Anterior cingulate cortex (tissue), 58 donors: Measurements from ENCODE around the gene ASCL4.

Source experiments
- DNase-seq, 58 donors: peaks; one replicate each; lab custom pipeline; 2025; lab: John Stamatoyannopoulos, UW

The ASCL4 gene

DNA sequence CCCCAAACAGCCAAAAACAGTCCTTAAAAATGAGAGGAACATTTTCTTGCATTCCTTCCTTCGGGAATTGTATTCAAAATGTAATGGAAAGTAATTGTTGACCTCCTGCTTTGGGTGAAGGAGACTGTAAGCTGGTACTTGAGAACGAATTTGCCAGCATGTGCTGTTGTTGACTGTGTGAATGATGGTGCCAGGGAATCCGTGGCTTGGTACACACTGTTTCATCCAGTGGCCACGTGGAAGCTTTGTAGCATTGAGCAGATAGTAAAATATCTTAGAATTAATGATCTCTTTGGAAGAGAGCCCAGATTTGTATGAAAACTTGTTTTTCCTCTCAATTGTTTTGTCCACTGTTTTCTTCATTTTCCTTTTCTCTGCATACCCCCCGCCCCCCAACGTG, 1.7 kb downstream of the ASCL4 start:
- no peak for DNase-seq

- peak in 1 of 58 donors; percentile 2 for DNase-seq
These were observed 4.0 kb downstream of the ASCL4 start for GRCh38 chr12:107778383-107779025.

DNA sequence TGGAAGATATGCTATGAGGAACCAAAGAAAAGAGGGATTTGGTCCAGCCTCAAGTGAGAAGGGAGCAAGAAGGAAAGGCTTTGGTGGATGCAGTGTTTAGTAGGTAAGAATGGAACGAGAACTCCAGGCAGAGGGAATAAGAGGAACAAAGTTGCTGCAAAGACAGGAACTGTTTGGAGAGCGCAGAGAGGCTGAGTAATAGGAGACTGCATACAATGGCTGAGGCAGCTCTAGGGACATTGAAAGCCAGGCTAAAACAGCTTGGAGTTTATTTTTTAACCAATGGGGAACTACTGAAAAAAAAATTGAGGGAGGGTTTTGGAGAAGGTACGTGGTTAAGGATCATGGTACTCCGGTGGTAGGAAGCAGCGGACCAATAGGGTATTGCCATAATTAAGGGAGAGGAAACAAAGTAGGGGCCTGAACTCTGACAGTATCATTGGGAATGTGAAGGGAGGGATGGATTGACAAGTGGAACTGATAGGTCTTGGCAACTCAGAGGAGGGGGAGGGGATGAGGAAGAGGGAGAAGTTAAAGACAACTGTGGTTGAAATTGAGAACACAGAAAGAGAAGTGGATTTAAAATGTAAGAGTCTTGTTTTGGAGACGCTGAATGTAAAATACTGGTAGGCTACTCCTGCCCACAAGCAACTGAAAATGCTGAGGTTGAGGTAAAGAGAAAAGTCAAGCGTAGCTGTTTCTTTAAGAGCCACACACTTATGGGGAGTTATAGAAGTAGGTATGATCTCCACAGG, 4.8 kb downstream of the ASCL4 start:
- peak in 1 of 58 donors; percentile 16 for DNase-seq

GRCh38 chr12:107780298-107780697, 5.8 kb downstream of the ASCL4 start:
- DNase-seq: peak in 1 of 58 donors; percentile 1

DNA sequence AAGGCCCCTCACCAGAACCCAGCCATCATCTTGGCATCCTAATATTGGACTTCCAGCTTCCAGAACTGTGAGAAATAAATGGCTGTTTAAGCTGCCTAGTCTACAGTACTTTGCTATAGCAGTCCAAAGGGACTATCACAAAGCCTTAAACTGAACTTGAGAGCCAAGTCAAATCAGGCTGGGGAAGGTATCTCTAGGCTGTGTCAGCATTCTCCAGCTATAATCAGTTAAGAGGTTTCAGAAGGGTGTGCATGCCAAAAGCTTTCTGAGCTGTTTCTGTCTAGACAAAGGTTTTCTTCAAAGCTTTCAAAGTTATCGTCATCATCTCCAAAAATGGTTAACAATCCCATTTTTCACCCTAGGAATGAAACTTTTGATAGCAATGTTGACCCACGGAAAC, 7.6 kb downstream of the ASCL4 start:
- no peak for DNase-seq

DNA sequence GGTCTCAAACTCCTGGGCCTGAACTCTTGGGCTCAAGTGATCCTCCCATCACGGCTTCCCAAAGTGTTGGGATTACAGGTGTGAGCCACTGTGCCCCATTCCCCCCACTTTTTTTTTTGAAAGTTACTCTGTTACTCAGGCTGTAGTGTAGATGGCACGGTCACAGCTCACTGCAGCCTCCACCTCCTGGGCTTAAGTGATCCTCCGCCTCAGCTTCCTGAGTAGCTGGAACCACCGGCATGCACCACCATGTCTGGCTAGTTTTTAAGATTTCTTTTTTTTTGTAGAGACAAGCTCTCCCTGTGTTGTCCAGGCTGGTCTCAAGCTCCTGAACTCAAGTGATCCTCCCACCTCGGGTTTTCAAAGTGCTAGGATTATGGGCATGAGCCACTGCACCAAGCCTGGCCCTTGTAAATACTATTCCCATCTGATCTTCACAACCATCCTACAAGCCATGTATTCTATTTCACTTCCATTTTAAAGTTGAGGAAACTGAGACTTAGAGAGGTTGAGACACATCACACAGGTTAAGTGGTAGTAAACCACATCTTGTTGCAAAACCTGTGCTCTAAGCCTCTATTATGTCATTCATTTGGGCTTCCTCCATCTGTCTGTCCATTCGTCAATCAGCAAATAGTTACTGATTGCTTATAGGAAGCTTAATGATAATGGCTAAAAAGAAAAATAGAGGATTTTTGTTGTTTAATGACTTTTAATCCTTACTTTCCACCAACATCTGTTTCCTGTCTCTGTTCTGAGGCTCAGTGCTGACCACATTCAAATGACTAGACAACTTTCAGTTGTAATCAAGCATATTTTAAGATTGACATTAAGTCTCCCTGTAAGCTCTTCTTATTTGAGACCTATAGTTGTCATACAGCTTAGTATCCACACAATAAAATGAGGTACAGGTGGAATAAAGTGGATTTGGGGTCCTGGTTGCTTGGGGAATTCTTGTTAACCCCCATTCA, 9.2 kb downstream of the ASCL4 start:
- no peak for DNase-seq

GRCh38 chr12:107788281-107788680, 13.8 kb downstream of the ASCL4 start:
- no peak for DNase-seq

DNA sequence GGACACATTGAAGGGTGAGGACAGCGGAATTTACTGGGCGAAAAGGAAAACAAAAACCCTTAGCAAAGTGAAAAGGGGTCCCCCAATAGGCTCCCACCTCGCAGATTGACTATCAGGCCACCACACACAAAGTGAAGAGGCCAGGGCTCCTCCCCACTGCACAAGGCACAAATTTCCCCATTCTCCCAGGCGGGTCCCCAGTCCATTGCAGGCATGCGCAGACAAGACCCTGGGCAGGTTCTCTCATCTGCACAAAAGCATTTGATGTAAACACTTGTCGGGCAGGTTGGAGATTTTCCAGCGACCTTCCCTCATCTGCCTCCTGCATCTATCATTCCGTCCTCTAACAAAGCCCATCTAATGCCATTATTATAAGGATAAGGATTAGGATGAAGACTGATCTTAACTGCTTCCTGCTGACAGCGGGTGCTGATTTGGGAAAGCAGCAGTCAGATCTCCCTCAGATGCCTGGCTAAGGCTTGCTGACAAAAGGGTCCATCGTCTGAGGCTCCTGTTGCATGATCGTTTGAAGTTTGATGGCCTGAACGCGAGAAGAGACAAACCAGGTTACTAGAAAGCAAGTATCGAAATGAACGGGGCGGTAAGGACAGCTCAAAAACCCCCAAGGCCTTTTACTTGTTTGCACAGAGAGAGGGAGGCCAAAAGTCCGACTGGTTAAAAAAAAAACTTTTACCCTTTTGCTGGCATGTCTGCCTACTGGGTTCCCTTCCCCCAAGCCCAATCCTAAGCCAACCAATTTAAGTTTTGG, 14.4 kb downstream of the ASCL4 start:
- DNase-seq: no peak

GRCh38 chr12:107791465-107792089, 17.1 kb downstream of the ASCL4 start:
- DNase-seq: no peak

DNA sequence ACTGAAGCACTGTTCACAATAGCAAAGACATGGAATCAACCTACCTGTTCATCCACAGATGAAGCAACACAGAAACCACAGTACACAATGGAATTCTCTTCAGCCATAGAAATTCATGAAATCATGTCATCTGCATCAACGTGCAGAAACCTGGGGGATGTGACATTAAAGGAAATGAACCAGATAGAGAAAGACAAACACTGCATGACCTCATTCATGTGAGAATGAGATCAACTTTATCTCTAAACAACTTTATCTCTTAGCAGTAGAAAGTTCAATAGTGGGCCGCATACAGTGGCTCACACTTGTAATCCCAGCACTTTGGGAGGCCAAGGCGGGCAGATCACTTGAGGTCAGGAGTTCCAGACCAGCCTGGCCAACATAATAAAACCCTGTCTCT, 19.9 kb downstream of the ASCL4 start:
- no peak for DNase-seq

GRCh38 chr12:107798580-107798979, 24.1 kb downstream of the ASCL4 start:
- DNase-seq: no peak

DNA sequence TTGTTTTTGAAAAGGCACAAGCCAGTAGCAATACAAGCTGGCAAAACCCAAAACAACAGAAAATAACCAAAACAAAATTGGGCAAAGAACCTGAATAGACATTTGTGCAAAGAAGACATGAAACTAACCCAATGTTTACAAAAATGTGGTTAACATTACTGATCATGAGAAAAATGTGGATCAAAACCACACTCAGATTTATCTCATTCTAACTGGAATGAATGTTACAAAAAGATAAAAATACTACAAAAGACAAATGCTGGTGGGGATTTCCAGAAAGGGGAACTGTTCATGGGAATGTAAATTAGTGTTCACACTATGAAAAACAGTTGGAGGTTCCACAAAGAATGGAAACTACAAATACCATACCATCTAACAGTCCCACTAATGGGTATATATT, 26.6 kb downstream of the ASCL4 start:
- no peak for DNase-seq

- no peak for DNase-seq
These were observed 28.6 kb downstream of the ASCL4 start for GRCh38 chr12:107803092-107803491.

DNA sequence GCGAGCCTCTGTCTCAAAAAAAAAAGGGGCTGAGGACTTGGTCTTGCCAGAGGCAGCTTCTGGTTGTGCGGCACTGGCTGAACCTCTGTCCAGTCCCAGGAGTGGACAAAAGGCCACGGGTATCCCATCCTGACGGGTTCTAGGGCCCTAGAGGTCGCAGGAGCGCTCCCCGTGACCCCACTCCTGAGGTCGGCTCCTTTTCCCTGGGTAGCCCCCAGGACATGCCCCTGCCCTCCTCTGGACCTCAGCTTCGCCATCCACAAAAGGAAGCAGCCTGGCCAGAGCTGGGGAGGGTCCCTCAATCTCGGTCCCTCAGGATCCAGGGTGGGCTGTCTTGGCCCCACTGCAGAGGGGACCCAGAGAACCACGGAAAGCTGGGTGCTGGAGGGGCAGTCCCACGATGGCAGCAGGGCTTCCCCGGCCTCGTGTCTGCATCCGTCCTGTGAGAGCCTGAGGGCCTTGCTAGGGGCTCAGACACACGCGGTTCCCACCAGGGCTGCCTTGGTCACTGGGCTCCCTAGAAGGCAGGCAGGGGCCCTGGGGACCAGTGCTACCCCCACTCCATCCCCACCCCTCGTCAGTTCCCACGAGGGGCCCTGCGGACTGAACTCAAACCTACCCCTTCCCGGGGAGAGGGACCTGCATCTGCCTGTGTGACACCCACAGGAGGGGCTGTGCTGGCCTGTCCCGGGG, 31.1 kb downstream of the ASCL4 start:
- DNase-seq: no peak

- DNase-seq: no peak
These were observed 33.1 kb downstream of the ASCL4 start for GRCh38 chr12:107807471-107808150.

DNA sequence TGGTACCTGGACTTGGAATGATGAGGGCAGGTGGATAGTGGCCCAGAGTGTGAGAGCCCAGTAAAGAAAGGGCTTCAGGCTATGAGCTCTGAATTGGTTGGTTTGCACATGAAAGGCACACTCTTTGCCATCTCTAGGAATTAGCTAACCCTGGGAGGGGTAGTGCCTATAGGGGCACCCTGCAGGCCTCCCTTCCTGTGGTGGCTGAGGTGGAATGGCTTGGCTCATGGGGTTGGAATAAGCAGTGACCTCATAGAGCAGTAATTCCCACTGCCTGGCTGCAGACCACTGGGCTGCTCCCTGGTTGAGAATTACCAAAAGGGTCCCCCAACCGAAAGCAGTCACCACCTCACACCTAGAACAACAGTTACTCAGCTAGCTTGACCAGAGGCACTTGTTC, 42.7 kb downstream of the ASCL4 start:
- DNase-seq: no peak

DNA sequence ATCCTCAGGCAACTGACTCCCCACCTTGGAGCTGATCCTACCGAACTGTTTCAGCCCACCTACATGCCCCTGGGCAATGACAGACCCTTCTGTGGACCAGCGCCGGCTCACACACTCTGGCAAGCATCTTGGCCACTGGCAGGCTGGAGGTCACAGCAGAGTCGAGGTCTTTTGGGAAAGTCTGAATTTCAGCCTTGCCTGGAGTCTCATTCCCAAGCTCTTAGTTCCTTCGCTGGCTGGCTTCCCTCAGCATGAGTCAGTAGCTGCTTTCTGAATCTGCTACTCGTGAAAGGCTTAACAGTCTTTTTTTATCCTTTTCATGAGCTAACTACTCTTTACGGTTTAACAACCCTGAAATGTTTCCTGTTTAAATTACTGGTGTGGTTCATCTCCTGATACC, 44.5 kb downstream of the ASCL4 start:
- DNase-seq: peak in 25 of 58 donors; percentile 3 to 63 (median 15)

DNA sequence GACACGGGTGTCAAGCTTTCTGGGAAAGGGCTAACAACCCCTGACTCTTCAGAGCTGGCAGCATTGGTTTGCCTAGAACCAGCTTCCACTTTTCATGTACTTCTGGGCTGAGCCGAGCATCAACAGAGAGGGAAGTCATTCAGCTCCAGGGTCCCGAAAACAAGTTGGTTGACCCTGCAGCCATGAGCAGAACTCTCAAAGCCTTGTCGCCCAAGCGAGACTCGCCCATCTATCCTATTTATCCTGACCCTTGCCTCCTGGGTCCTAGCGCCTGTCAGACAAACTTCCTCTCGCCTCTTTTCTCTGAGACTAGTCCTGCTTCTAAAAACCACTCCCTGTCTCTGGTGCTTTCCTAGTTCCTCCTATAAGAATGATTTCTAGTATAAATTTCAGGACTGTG, 47.9 kb downstream of the ASCL4 start:
- peak in 3 of 58 donors; percentile 1 to 13 (median 1) for DNase-seq
